VCaP (cell line): ENCODE results near the gene DNMT3A.

Experiments used
- H3K27ac ChIP-seq: fragments of 450-650 bp; 2 replicates; pipeline ENCODE4 v1.5.1; 2017
- CTCF ChIP-seq: fragments of 450-650 bp; conservative IDR thresholded peaks from 2 replicates; pipeline ENCODE4 v1.5.1; 2017; ENCODE audit warnings: mild to moderate bottlenecking, moderate library complexity

Gene DNMT3A

GRCh38 chr2:25194576-25195122, 147.1 kb downstream of the DNMT3A start:
- TF ChIP-seq CTCF = no peak
- no peak overlapping the region for H3K27ac ChIP-seq

- no peak for TF ChIP-seq CTCF
- H3K27ac ChIP-seq = no peak overlapping the region; the same call in 1 of the 2 replicates
Measured at GRCh38 chr2:25190536-25190935, 151.2 kb downstream of the DNMT3A start.

GRCh38 chr2:25188405-25188804, 153.3 kb downstream of the DNMT3A start:
- no peak overlapping the region for H3K27ac ChIP-seq
- TF ChIP-seq CTCF = no peak

- TF ChIP-seq CTCF = no peak
- no peak overlapping the region for H3K27ac ChIP-seq
Measured at GRCh38 chr2:25187729-25188350, 153.9 kb downstream of the DNMT3A start.

GRCh38 chr2:25184254-25184653, 157.5 kb downstream of the DNMT3A start:
- peak overlapping the region; percentile 59 for H3K27ac ChIP-seq
- TF ChIP-seq CTCF = no peak

- no peak overlapping the region for H3K27ac ChIP-seq
- no peak for TF ChIP-seq CTCF
Measured at GRCh38 chr2:25178976-25179375, 162.7 kb downstream of the DNMT3A start.
